Measurements from ENCODE around the gene XRCC5.
"Not testable (repeated sequence)": the region's sequence is repeated elsewhere in the genome, so short reads cannot be mapped to it uniquely, and the experiment has no call there.

Gene XRCC5

GRCh38 chr2:216206041-216206703, 97.0 kb downstream of the XRCC5 start:
- no peak for TF ChIP-seq CTCF (IDR thresholded peaks at IDR 0.05; ENCODE audit: insufficient read depth, low read length, missing control alignments)
- DNase-seq (ENCODE audit: low read depth, low spot score): no peak
- ChIA-PET POLR2A (no interaction called here), CTCF (no interaction called here)
- no peak overlapping the region for H3K4me3 ChIP-seq (ENCODE audit: low read depth, low read length)

GRCh38 chr2:216206821-216207220, 97.7 kb downstream of the XRCC5 start:
- POLR2A ChIA-PET: no interaction called here
- no peak for DNase-seq (ENCODE audit: low read depth, low spot score)
- CTCF ChIA-PET: no interaction called here
- H3K4me3 ChIP-seq (ENCODE audit: low read depth, low read length): no peak overlapping the region
- TF ChIP-seq CTCF (IDR thresholded peaks at IDR 0.05; ENCODE audit: insufficient read depth, low read length, missing control alignments): no peak

- H3K4me3 ChIP-seq (ENCODE audit: low read depth, low read length); POLR2A ChIA-PET; DNase-seq (ENCODE audit: low read depth, low spot score): not testable (repeated sequence)
- CTCF ChIA-PET: interaction anchor here (1.4 kb wide), 1 partner anchor 14 kb away, joined by 6 read pairs; no protein-coding TSS in a partner anchor
Measured at GRCh38 chr2:216208661-216209060, 99.5 kb downstream of the XRCC5 start.

- CTCF ChIA-PET: interaction anchor here (3.5 to 3.9 kb wide), 2 partner anchors 11 to 193 kb away, joined by 11 to 13 read pairs; no protein-coding TSS in a partner anchor
- DNase-seq (ENCODE audit: low read depth, low spot score): no peak
- TF ChIP-seq CTCF (IDR thresholded peaks at IDR 0.05; ENCODE audit: insufficient read depth, low read length, missing control alignments): no peak
- no peak overlapping the region for H3K4me3 ChIP-seq (ENCODE audit: low read depth, low read length)
- POLR2A ChIA-PET: no interaction called here
Measured at GRCh38 chr2:216210701-216211540, 101.8 kb downstream of the XRCC5 start.

- CTCF ChIA-PET: interaction anchor here (3.5 to 3.9 kb wide), 2 partner anchors 10 to 192 kb away, joined by 11 to 13 read pairs; no protein-coding TSS in a partner anchor
Measured at GRCh38 chr2:216211614-216212145, 102.5 kb downstream of the XRCC5 start.

GRCh38 chr2:216214768-216215167, 105.6 kb downstream of the XRCC5 start:
- POLR2A ChIA-PET: no interaction called here
- no peak for TF ChIP-seq CTCF (IDR thresholded peaks at IDR 0.05; ENCODE audit: insufficient read depth, low read length, missing control alignments)
- no peak for DNase-seq (ENCODE audit: low read depth, low spot score)
- H3K4me3 ChIP-seq (ENCODE audit: low read depth, low read length): no peak overlapping the region
- CTCF ChIA-PET: interaction anchor here (1.2 to 1.6 kb wide), 3 partner anchors 14 to 231 kb away, joined by 3 to 5 read pairs (median 3); no protein-coding TSS in a partner anchor

More at GRCh38 chr2:216211614-216212145, 102.5 kb downstream of the XRCC5 start:
- no peak for TF ChIP-seq CTCF (IDR thresholded peaks at IDR 0.05; ENCODE audit: insufficient read depth, low read length, missing control alignments)
- no peak overlapping the region for H3K4me3 ChIP-seq (ENCODE audit: low read depth, low read length)
- DNase-seq (ENCODE audit: low read depth, low spot score): no peak
- POLR2A ChIA-PET: no interaction called here
